SU-DHL-6 (cell line): ENCODE measurements around the gene IFNGR1.

ENCODE experiments used
- EZH2phosphoT487 ChIP-seq: fragments of 200-600 bp; sonication (generic), shearing (Covaris generic); conservative IDR thresholded peaks from 2 replicates; pipeline ENCODE4 v1.6.1; 2018; ENCODE audit warnings: mild to moderate bottlenecking, antibody characterized with exemption, low read length, moderate library complexity, mixed read lengths
- TF ChIP-seq, protein P1 (sequence below): fragments of 200-600 bp; sonication (generic); IDR thresholded peaks from one replicate; pipeline ENCODE4 v1.5.1; 2017; ENCODE audit warnings: antibody characterized with exemption, mild to moderate bottlenecking, low read length, moderate library complexity; ENCODE audit not compliant: insufficient read depth, poor library complexity, severe bottlenecking

DNA sequence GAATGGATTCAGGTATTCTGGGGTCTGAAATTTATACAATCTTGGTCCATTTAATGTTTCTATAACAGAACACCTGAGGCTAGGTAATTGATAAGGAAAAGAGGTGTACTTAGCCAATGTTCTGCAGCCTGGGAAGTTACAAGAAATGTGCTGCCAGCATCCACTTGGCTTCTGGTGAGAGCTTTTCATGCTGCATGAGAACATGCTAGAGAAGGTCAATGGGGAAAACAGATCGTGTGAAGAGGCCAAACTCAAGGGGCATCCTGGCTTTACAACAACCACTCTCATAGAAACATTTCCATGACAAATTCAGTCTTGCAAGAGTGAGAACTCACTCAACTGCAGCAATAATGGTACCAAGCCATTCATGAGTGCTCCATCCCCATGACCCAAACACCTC lies 62.5 kb downstream of the IFNGR1 start:
- TF ChIP-seq, protein P1, sequence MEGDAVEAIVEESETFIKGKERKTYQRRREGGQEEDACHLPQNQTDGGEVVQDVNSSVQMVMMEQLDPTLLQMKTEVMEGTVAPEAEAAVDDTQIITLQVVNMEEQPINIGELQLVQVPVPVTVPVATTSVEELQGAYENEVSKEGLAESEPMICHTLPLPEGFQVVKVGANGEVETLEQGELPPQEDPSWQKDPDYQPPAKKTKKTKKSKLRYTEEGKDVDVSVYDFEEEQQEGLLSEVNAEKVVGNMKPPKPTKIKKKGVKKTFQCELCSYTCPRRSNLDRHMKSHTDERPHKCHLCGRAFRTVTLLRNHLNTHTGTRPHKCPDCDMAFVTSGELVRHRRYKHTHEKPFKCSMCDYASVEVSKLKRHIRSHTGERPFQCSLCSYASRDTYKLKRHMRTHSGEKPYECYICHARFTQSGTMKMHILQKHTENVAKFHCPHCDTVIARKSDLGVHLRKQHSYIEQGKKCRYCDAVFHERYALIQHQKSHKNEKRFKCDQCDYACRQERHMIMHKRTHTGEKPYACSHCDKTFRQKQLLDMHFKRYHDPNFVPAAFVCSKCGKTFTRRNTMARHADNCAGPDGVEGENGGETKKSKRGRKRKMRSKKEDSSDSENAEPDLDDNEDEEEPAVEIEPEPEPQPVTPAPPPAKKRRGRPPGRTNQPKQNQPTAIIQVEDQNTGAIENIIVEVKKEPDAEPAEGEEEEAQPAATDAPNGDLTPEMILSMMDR = no peak
- no peak for TF ChIP-seq EZH2phosphoT487
